ENCODE data around the gene FOS.

- TF ChIP-seq NFRKB (IDR thresholded peaks at IDR 0.05) (no peak), FOXK2 (IDR thresholded peaks at IDR 0.05) (no peak), LEF1 (IDR thresholded peaks at IDR 0.05; ENCODE audit: borderline replicate concordance) (no peak), ELF4 (IDR thresholded peaks at IDR 0.05) (no peak), HDGF (IDR thresholded peaks at IDR 0.05; ENCODE audit: borderline replicate concordance) (no peak)
These were observed 44.1 kb downstream of the FOS start for GRCh38 chr14:75322746-75323145.
